DMS 273 treated with DMSO at 0.1 percent for 48 hours (cell line): Measurements from ENCODE around the gene TMEM129.

Source experiments
- DNase-seq: peaks from one replicate; lab custom pipeline; 2025; lab: John Stamatoyannopoulos, UW

The TMEM129 gene

DNA sequence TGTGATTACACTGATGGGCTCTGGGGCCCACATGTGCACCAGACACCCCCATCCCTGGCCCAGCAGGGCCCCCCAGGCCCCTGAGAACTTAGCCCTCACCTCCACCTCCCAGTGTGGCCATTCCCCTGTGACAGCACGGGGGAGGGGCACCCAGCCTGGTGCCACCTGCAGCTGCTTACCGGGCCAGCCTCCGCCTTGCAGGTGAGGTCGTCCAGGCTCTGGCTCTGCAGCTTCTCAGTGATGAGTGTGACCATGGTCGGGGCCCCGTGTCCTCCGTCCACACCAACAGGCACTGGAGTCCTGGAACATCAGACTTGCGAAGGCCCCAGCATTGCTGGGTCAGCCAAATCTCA is 52.7 kb downstream of the TMEM129 start:
- no peak for DNase-seq

GRCh38 chr4:1667273-1667672 is 53.9 kb downstream of the TMEM129 start:
- DNase-seq, result no peak

DNA sequence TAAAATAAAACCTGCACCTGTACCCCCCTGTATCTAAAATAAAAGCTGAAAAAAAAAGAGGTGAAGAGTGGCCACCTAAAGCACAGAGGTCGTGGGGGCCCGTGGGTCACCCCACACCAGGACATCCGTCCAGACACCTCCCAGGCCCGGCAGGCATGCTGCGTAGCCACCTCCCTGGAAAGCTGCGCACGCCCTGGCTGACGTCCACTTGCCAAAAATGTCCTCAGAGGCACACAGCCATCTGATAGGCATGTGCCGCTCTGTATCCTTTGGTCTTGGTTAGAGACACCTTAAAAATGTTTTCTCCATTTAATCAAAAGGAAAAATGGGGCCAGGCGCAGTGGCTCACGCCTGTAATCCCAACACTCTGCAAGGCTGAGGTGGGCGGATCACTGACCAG is 54.7 kb downstream of the TMEM129 start:
- DNase-seq, result no peak
